Activated T-helper 1 cell treated with anti-CD3 and anti-CD28 coated beads, Interleukin-12 subunit alpha, Interleukin-12 subunit beta, Interleukin-2, Interleukin-4 antibody, amounts not matched to agents 30 ng/mL and 10 ng/mL and 1 ng/mL, durations not matched to agents 14 hours and 24 hours and 36 hours (primary cell): ENCODE results near the gene DGKA. TPM values are rescaled to one million over a fixed set of nuclear protein-coding genes. Genes with fewer than 3 reads are reported as not detected.
A peak's percentile ranks its signal among the peaks of the same experiment; 100 is the strongest.
"Not testable (repeated sequence)": the region's sequence is repeated elsewhere in the genome, so short reads cannot be mapped to it uniquely, and the experiment has no call there.

ENCODE experiments used
- DNase-seq: peaks from one replicate; pipeline ENCODE4 v3.0.0; 2021; ENCODE audit warnings: low spot score
- H3K27ac Mint-ChIP-seq: one replicate; pipeline ENCODE4 v1.8.0; 2021; ENCODE audit warnings: mild to moderate bottlenecking, mixed read lengths
- H3K27me3 Mint-ChIP-seq: one replicate; pipeline ENCODE4 v1.8.0; 2022; ENCODE audit warnings: mild to moderate bottlenecking, moderate library complexity, mixed read lengths; ENCODE audit not compliant: insufficient read depth
- H3K36me3 Mint-ChIP-seq: one replicate; pipeline ENCODE4 v1.8.0; 2021; ENCODE audit warnings: low read depth, mixed read lengths
- H3K4me1 Mint-ChIP-seq: one replicate; pipeline ENCODE4 v1.8.0; 2021; ENCODE audit warnings: low read depth, mixed read lengths
- H3K4me3 Mint-ChIP-seq: one replicate; pipeline ENCODE4 v1.8.0; 2021; ENCODE audit warnings: mild to moderate bottlenecking, moderate library complexity, mixed read lengths
- H3K9me3 Mint-ChIP-seq: one replicate; pipeline ENCODE4 v1.8.0; 2021; ENCODE audit warnings: mixed read lengths
- intact Hi-C: fragments of 100-400 bp; cut with micrococcal nuclease; formaldehyde crosslinking; loops from one replicate; pipeline ENCODE4 v1.15.1; 2024
- total RNA-seq: library from RNA; stranded (reverse); gene quantifications from 2 replicates; pipeline ENCODE4 v1.2.3, GENCODE V29; 2022

The DGKA gene
- total RNA-seq, 1 donor from 2014 or later: 379 TPM

DNA sequence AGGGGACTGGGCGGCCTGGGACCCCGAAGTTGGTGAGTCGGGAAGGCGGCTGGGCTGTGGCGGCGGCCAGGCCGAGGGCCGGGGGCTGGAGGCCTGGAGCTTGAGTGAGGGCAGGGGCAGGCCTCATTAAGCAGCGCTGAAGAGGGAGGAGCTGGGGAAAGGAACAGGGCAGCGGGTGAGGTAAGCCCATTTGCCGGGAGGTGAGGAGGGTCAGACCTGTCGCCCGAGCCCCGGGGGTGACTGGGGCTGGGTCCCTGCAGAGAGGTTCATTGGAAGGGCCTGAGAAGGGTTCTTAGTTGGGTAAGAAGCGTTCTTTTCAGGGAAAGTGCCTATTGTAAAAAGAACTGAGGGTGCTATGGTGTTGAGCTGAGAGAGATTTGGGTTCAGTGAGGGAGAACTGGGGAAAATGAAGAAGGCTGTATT, 43.4 kb downstream of the DGKA start:
- intact Hi-C loops: loop anchor here (1.0 to 5.0 kb wide), 4 partner anchors 8 to 1023 kb away; partner anchors contain the start of genes CDK2, NABP2, PMEL and RNF41
- no peak overlapping the region for H3K4me3 Mint-ChIP-seq
- peaks cover 18% of the 10 kb centered on the region for H3K36me3 Mint-ChIP-seq
- H3K27ac Mint-ChIP-seq: no peak overlapping the region
- H3K27me3 Mint-ChIP-seq: no peaks in the 10 kb centered on the region
- peaks cover 25% of the 10 kb centered on the region for H3K4me1 Mint-ChIP-seq
- no peaks in the 10 kb centered on the region for H3K9me3 Mint-ChIP-seq
- peak; percentile 51 for DNase-seq

DNA sequence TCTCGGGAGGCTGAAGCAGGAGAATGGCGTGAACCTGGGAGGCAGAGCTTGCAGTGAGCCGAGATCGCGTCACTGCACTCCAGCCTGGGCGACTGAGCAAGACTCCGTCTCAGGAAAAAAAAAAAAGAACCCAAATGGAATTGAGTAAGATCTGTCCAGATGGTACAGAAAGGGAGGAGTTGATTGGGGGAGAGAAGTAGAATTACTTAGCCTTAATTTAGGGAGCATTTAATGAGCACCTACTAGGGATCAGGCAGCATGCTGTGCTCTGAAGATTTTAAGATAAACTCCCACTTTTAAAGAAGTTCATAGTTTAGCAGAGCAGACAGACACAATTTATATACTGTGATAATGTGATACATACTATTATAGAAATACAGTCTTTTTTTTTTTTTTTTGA, 47.4 kb downstream of the DGKA start:
- Mint-ChIP-seq H3K4me1 (peaks cover 18% of the 10 kb centered on the region), H3K4me3 (no peak overlapping the region), H3K27me3 (no peaks in the 10 kb centered on the region), H3K36me3 (peaks cover 32% of the 10 kb centered on the region), H3K9me3 (no peaks in the 10 kb centered on the region), H3K27ac (no peak overlapping the region)
- no peak for DNase-seq
- intact Hi-C loops: no loop called here

DNA sequence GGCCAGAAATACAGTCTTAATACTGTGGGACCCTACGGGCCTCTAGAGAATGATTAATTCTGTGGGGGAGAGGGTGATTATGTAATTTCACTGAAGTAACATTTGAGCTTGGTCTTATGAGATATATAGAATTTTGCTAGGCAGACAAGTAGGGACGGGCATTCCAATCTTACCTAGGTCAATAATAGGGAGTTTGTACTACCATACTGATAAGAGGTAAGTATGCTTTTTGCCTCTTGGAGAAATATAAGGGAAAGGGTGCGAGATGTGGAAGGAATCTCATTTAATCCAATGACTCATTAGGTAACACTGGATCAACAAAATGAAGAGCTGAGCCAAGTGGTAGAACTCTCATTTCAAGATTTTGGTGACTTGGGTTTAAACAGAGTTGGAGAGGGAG, 48.1 kb downstream of the DGKA start:
- H3K36me3 Mint-ChIP-seq: peaks cover 32% of the 10 kb centered on the region
- no peak for DNase-seq
- H3K27ac Mint-ChIP-seq: no peak overlapping the region
- no peak overlapping the region for H3K4me3 Mint-ChIP-seq
- H3K9me3 Mint-ChIP-seq: no peaks in the 10 kb centered on the region
- no peaks in the 10 kb centered on the region for H3K27me3 Mint-ChIP-seq
- H3K4me1 Mint-ChIP-seq: peaks cover 18% of the 10 kb centered on the region
- intact Hi-C loops: no loop called here

DNA sequence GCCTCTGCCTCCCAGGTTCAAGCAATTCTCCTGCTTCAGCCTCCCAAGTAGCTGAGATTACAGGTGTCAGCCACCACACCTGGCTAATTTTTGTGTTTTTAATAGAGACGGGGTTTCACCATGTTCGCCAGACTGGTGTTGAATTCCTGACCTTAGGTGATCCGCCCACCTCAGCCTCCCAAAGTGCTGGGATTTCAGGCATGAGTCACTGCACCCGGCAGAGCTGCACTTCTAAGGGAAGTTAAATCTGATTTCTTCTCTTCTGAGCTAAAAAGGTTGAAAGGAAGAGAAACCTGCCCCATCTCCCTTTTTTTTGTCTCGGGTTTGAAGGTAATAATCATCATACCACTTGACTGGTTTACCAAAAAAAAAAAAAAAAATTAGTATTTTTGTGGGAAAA, 50.9 kb downstream of the DGKA start:
- DNase-seq, H3K27me3 Mint-ChIP-seq, H3K27ac Mint-ChIP-seq, intact Hi-C loops, H3K4me3 Mint-ChIP-seq, H3K9me3 Mint-ChIP-seq: not testable (repeated sequence)
- Mint-ChIP-seq H3K4me1 (peaks cover 12% of the 10 kb centered on the region), H3K36me3 (peaks cover 32% of the 10 kb centered on the region)

DNA sequence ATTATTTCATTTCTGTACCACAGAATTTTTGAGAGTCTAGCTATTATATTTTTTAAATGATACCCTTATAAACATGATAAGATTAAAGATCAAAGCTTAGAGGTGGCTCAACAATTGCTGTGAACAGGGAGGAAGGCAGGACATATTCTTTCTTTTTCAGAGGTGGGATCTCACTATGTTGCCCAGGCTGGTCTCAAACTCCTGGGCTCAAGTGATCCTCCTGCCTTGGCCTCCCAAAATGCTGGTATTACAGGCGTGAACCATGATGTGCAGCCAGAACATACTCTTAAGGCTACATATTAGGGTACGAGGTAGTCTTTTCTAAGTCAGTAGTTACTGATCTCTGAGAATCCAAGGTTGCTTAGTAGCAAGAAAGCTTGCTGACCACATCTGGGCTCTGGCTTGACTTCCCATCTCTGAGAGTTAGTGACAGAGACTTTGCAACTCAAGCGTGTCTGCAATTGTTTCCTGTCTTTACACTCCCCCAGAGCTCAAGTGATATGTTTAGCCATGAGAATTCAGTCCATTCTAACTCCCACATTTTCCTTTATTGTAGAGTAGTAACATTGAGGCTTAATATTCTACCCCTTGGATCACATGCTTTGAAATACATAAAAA, 51.5 kb downstream of the DGKA start:
- H3K4me3 Mint-ChIP-seq: no peak overlapping the region
- peaks cover 33% of the 10 kb centered on the region for H3K36me3 Mint-ChIP-seq
- H3K27me3 Mint-ChIP-seq: no peaks in the 10 kb centered on the region

DNA sequence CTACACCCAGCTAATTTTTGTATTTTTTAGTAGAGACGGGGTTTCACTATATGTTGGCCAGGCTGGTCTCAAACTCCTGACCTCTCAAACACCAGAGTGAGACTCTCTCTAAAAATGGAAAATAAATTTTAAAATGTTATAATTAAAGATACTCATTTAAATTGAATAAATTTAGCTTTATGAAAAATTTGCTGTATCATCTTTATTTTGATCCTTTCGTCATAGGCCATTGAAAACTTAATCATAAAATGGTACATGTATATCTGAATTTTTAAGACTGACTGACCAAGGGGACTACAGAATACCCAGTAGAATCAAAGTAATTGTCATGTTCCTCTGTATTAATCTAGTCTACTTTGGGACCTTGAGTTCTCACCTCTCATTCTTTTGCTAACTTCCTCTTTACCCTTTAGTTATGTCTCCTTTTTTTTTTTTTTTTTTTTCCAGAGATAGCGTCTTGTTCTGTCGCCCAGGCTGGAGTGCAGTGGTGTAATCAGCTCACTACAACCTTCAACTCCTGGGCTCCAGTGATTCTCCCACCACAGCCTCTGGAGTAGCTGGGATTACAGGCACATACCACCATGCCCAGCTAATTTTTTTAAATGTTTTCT, 52.4 kb downstream of the DGKA start:
- Mint-ChIP-seq H3K4me1 (peaks cover 5% of the 10 kb centered on the region), H3K36me3 (peaks cover 32% of the 10 kb centered on the region), H3K27ac (no peak overlapping the region), H3K9me3 (no peaks in the 10 kb centered on the region), H3K4me3 (no peak overlapping the region), H3K27me3 (no peaks in the 10 kb centered on the region)
- no peak for DNase-seq
- intact Hi-C loops: no loop called here

More for the DNA sequence above, 51.5 kb downstream of the DGKA start:
- H3K9me3 Mint-ChIP-seq: no peaks in the 10 kb centered on the region
- H3K27ac Mint-ChIP-seq: no peak overlapping the region
- peaks cover 6% of the 10 kb centered on the region for H3K4me1 Mint-ChIP-seq
- DNase-seq: no peak
- intact Hi-C loops: no loop called here

DNA sequence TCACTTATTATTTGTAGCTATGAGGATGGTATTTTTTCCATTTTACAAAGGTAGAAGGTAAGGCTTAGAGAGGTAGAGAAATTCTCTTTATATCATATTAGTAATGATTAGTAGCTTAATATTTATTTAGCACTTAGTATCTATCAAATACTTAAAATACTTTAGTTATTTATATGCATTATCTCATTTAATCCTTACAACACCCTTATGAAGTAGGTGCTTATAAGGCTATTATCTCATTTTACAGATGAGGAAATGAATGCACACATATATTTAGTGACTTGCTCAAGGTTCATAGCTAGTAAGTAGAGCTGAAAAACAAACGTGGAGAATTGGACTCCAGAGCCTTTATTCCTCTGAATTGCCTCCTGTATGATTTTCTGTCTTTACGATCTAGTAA, 53.9 kb downstream of the DGKA start:
- no peak for DNase-seq
- intact Hi-C loops: no loop called here
- H3K4me1 Mint-ChIP-seq: no peaks in the 10 kb centered on the region
- H3K9me3 Mint-ChIP-seq: no peaks in the 10 kb centered on the region
- peaks cover 32% of the 10 kb centered on the region for H3K36me3 Mint-ChIP-seq
- no peaks in the 10 kb centered on the region for H3K27me3 Mint-ChIP-seq
- H3K27ac Mint-ChIP-seq: no peak overlapping the region
- H3K4me3 Mint-ChIP-seq: no peak overlapping the region

DNA sequence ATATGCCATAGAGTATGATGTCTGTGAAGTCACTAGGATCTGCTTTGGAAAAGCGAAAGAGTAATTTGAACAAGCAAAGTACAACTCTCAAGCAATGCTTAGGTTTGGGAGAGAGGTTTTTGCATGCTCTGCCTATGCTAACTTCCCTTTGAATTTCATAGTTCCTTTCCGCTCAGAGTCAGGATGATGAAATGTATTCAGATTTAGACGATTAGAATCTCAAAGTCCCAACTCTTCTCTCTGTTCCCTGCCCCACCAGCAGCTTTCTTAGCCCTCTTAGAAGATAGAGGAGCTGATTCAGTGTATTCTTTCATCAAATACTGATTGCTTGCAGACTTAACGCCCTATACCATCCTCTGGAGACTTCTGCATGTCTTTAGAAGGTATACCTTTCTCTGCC, 54.4 kb downstream of the DGKA start:
- Mint-ChIP-seq H3K9me3 (no peaks in the 10 kb centered on the region), H3K27me3 (no peaks in the 10 kb centered on the region), H3K4me1 (no peaks in the 10 kb centered on the region), H3K36me3 (peaks cover 33% of the 10 kb centered on the region), H3K27ac (no peak overlapping the region), H3K4me3 (no peak overlapping the region)
- intact Hi-C loops: no loop called here
- DNase-seq: no peak

DNA sequence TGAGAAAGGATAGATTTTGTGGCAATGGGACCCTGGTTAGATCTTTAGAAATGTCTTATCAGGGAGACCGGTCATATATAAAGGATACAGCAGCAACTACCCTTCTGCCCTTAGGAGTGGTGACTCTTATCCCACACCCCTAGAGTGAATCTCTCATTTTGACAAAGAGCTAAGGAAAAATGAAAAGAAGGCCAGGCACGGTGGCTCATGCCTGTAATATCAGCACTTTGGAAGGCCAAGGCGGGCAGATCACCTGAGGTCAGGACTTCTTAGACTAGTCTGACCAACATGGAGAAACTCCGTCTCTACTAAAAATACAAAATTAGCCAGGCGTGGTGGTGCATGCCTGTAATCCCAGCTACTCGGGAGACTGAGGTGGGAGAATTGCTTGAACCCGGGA, 55.0 kb downstream of the DGKA start:
- H3K4me1 Mint-ChIP-seq, intact Hi-C loops, H3K4me3 Mint-ChIP-seq, H3K9me3 Mint-ChIP-seq, DNase-seq, H3K27ac Mint-ChIP-seq, H3K27me3 Mint-ChIP-seq: not testable (repeated sequence)
- peaks cover 34% of the 10 kb centered on the region for H3K36me3 Mint-ChIP-seq

DNA sequence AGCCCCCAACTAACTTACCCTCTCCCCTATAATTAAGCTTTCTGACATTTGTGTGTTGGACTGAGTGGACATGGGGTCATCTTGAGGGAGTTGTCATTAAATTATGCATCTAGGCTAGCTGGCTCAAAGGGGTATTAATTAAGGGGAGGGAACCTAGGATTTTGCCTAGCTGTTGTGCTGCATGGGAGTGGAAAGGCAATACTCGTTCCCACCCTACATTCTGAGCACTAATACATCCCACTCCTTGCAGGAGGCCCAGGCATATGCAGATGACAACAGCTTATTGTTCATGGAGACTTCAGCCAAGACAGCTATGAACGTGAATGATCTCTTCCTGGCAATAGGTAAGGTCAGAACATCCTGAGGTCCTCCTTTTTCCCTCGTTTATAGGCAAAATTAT, 60.1 kb downstream of the DGKA start:
- no peak for DNase-seq
- no peaks in the 10 kb centered on the region for H3K27me3 Mint-ChIP-seq
- H3K9me3 Mint-ChIP-seq: no peaks in the 10 kb centered on the region
- no peak overlapping the region for H3K4me3 Mint-ChIP-seq
- peaks cover 44% of the 10 kb centered on the region for H3K36me3 Mint-ChIP-seq
- no peak overlapping the region for H3K27ac Mint-ChIP-seq
- intact Hi-C loops: no loop called here
- peaks cover 3% of the 10 kb centered on the region for H3K4me1 Mint-ChIP-seq

DNA sequence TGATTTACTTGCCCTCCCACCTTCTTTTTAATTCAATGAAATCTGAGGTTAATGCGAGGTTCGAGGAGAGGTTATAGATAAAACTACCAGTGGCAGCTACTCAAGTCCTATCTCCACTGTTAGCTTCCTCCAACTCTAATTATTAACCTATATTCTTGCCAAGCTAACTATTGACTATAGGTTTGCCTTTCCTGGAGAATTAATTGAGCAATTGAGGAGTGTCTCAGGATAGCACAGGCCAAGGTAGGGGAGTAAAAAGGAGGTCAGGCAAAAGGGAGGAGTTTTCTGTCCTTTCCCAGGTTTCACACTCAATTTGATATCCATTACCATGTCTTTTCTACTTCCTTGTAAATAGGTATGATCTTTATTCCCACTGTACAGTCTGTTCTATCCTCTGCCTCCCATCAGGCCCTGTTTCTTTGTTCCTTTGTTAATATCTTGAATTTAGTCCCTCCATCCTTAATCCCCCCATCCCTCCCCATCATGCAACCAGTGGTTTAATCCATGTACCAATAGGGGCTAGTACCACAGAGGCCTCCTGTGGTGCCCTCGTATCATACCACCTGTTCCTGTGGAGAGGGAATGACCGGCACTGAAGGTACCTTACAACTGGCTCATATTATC, 62.4 kb downstream of the DGKA start:
- Mint-ChIP-seq H3K4me1 (peaks cover 22% of the 10 kb centered on the region), H3K27ac (no peak overlapping the region), H3K9me3 (no peaks in the 10 kb centered on the region), H3K27me3 (no peaks in the 10 kb centered on the region), H3K4me3 (no peak overlapping the region), H3K36me3 (peaks cover 40% of the 10 kb centered on the region)
- intact Hi-C loops: no loop called here
- DNase-seq: no peak

DNA sequence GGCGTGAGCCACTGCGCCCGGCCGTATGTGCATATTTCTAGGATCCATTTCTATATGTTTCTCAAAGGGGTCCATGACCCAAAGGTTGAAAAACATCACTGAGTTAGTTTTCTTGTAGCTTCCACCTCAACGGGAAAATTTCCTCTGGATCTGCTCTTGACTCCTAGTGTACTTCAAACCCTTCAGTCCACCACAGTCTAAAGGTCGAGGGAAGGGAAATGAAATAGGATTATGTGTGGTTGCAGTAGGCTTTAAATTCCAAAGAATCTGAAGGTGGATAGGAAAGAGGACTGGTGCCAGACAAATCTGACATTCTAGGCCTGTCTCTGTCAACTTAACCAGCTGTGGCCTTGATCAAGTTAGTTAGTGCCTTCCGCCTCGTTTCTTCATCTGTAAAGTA, 64.4 kb downstream of the DGKA start:
- H3K36me3 Mint-ChIP-seq: peaks cover 27% of the 10 kb centered on the region
- intact Hi-C loops: no loop called here
- H3K4me1 Mint-ChIP-seq: peaks cover 30% of the 10 kb centered on the region
- peak overlapping the region; percentile 12 for H3K27ac Mint-ChIP-seq
- no peaks in the 10 kb centered on the region for H3K27me3 Mint-ChIP-seq
- DNase-seq: no peak
- H3K4me3 Mint-ChIP-seq: no peak overlapping the region
- no peaks in the 10 kb centered on the region for H3K9me3 Mint-ChIP-seq

DNA sequence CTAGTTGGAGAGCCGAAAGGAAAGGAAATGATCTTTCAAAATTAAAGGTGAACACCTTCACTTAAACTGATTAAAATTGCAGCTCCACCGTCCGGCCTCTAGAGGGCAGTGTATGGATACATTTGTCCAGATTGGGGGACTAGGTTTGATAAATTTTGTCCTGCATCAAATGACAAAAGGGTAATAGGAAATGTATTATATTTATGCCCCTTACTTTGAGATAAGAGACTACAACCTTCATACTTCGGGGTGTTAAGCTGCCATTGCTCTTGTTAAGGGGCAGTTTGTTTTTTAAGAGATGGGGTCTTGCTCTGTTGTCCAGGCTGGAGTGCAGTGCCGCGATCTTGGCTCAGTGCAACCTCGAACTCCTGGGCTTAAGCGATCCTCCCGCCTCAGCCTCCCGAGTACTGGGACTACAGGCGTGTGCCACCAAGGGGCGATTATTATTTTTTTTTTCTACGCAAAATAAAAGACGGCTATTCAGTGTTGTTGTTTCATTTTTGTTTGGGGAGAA, 65.3 kb downstream of the DGKA start:
- no peaks in the 10 kb centered on the region for H3K27me3 Mint-ChIP-seq
- H3K4me1 Mint-ChIP-seq: peaks cover 30% of the 10 kb centered on the region
- peaks cover 18% of the 10 kb centered on the region for H3K36me3 Mint-ChIP-seq
- intact Hi-C loops: loop anchor here (1.0 kb wide), 8 partner anchors 11 to 122 kb away; partner anchors contain the start of genes IKZF4, PA2G4, RPS26 and ZC3H10
- DNase-seq: peak; percentile 51
- H3K27ac Mint-ChIP-seq: no peak overlapping the region
- H3K4me3 Mint-ChIP-seq: peak overlapping the region; percentile 88
- no peaks in the 10 kb centered on the region for H3K9me3 Mint-ChIP-seq
